Colonic mucosa (tissue), 4 donors: Measurements from ENCODE around the gene ZNF544. TPM values are rescaled to one million over a fixed set of nuclear protein-coding genes. Genes with fewer than 3 reads are reported as not detected.

Experiments
- DNase-seq: peaks from one replicate; pipeline ENCODE4 v3.0.0-alpha.2; 2020
- H3K27ac ChIP-seq: fragments of 200-600 bp; one replicate; pipeline ENCODE4 v1.8.0; 2021
- H3K27me3 ChIP-seq: fragments of 200-600 bp; one replicate; pipeline ENCODE4 v1.8.0; 2021
- H3K36me3 ChIP-seq: fragments of 200-600 bp; one replicate; pipeline ENCODE4 v1.8.0; 2021
- H3K4me1 ChIP-seq: fragments of 200-600 bp; one replicate; pipeline ENCODE4 v1.8.0; 2021; ENCODE audit warnings: mild to moderate bottlenecking
- H3K4me3 ChIP-seq: fragments of 200-600 bp; one replicate; pipeline ENCODE4 v1.8.0; 2021
- H3K9ac ChIP-seq, 2 donors: one replicate each; pipeline ENCODE4 v1.7.0; 2013; ENCODE audit warnings: control low read depth in 2 of 2, low read depth in 2 of 2, low read length in 2 of 2
- H3K9me3 ChIP-seq: fragments of 200-600 bp; one replicate; pipeline ENCODE4 v1.8.0; 2021
- intact Hi-C: fragments of 100-400 bp; cut with DNase I; formaldehyde crosslinking; loops from one replicate; pipeline ENCODE4 v1.14.1; 2022
- total RNA-seq, 2 donors: library from RNA; stranded (reverse); fragmentation: NEBNext Ultra II Directional in 1 of 2; extraction: Animal tissue kit (Norgen Biotek cat#: 25700) in 1 of 2; gene quantifications; one replicate each; pipeline ENCODE4 v1.2.1, GENCODE V29; 2021
- TF ChIP-seq, protein P1 (sequence below): fragments of 200-600 bp; IDR thresholded peaks from one replicate; pipeline ENCODE4 v1.8.0; 2022; ENCODE audit warnings: antibody characterized with exemption, mild to moderate bottlenecking
- donor health status: healthy.
- donor health status: DM: no; HTN: no; CAD: no.
- donor health status: DM: no; HTN: no; CAD: no.

The ZNF544 gene
- total RNA-seq, 2 donors from 2014 or later: 17.2 to 29.6 TPM

DNA sequence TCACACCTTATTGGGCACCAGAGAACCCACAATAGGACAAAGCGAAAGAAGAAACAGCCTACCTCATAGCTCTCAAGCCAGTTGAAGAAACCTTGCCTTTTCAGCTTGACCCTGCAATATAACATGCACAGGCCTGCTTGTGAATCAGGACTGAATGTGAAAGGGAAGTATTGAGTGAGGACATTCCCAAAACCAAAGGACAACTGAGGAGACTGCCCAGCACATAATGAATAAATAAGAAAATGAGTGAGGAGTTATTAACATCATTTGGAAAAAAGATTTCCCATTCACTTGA lies 15.7 kb upstream of the ZNF544 start:
- H3K27me3 ChIP-seq: no peaks in the 10 kb centered on the region
- no peak overlapping the region for H3K27ac ChIP-seq
- no peak overlapping the region for H3K4me3 ChIP-seq
- no peak for DNase-seq
- peaks cover 13% of the 10 kb centered on the region for H3K9me3 ChIP-seq
- TF ChIP-seq, protein P1, sequence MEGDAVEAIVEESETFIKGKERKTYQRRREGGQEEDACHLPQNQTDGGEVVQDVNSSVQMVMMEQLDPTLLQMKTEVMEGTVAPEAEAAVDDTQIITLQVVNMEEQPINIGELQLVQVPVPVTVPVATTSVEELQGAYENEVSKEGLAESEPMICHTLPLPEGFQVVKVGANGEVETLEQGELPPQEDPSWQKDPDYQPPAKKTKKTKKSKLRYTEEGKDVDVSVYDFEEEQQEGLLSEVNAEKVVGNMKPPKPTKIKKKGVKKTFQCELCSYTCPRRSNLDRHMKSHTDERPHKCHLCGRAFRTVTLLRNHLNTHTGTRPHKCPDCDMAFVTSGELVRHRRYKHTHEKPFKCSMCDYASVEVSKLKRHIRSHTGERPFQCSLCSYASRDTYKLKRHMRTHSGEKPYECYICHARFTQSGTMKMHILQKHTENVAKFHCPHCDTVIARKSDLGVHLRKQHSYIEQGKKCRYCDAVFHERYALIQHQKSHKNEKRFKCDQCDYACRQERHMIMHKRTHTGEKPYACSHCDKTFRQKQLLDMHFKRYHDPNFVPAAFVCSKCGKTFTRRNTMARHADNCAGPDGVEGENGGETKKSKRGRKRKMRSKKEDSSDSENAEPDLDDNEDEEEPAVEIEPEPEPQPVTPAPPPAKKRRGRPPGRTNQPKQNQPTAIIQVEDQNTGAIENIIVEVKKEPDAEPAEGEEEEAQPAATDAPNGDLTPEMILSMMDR: no peak
- no peak overlapping the region for H3K9ac ChIP-seq
- H3K36me3 ChIP-seq: peaks cover 31% of the 10 kb centered on the region
- H3K4me1 ChIP-seq: no peaks in the 10 kb centered on the region
- intact Hi-C loops: no loop called here

DNA sequence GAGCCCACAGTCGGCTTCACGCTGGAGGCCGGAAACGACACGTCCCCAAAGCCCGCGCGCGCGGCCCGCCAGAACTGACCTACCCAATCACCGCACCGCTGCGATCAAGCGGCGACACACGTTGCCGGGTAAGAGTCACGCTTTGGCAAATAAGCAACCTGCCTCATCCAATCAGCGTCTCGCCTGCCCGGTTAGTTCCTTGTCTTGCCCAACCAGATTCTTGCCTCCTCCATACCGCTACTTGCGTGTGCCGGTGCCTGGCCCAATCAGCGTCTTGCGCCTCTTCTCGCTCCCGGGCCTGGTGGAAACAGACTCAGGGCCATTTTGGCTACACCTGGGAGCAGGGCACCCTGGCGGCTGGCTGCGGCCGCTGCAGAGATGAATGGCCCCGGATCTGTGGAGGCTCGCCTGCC lies 11.6 kb upstream of the ZNF544 start:
- H3K9ac ChIP-seq: no peak overlapping the region
- H3K4me1 ChIP-seq: no peaks in the 10 kb centered on the region
- H3K36me3 ChIP-seq: peaks cover 4% of the 10 kb centered on the region
- intact Hi-C loops: no loop called here
- H3K9me3 ChIP-seq: peaks cover 13% of the 10 kb centered on the region
- H3K27me3 ChIP-seq: no peaks in the 10 kb centered on the region
- H3K27ac ChIP-seq: no peak overlapping the region
- H3K4me3 ChIP-seq: no peak overlapping the region
- TF ChIP-seq, protein P1: no peak
- DNase-seq: no peak

DNA sequence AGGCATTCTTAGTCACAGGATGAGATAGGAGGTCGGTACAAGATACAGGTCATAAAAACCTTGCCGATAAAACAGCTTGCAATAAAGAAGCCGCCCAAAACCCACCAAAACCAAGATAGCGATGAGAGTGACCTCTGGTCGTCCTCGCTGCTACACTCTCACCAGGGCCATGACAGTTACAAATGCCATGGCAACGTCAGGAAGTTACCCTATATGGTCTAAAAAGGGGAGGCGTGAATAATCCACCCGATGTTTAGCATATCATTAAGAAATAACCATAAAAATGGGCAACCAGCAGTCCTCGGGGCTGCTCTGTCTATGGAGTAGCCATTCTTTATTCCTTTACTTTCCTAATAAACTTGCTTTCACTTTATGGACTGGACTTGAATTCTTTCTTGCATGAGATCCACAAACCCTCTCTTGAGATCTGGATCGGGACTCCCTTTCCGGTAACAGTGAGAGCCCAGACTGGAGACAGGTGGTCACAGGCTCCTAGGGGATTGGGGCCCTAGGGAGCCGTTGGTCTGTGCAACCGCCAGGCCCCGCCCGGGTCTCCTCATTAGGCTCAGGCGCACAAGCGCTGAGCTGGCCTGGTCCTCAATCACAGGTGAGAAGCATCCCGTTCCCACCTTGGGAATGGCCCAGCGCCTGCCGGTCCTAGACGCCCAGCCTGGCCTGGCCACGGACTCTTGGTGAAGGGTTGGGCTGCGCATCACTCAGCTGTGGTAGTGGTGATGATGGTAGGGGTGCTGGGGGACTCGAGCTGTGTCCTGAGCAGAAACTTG lies 10.9 kb upstream of the ZNF544 start:
- Histone ChIP-seq H3K27ac (no peak overlapping the region), H3K4me1 (no peaks in the 10 kb centered on the region)

DNA sequence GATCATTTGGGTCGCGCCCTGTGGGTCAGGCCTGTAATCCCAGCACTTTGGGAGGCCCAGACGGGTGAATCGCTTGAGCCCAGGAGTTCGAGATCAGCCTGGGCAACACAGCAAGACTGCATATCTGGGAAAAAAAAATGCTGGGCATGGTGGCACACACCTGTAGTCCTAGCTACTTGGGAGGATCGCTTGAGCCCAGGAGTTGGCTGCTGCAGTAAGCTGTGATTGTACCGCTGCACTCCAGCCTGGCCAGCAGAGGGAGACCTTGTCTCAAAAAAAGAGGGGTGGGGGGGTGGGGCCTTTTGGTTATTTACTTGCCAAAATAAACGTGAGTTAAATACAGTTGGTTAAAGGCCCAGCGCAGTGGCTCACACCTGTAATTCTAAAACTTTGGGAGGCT lies 9.8 kb upstream of the ZNF544 start:
- H3K27ac ChIP-seq: no peak overlapping the region
- no peak overlapping the region for H3K4me3 ChIP-seq
- H3K9me3 ChIP-seq: peaks cover 13% of the 10 kb centered on the region
- H3K4me1 ChIP-seq: no peaks in the 10 kb centered on the region
- TF ChIP-seq, protein P1: no peak
- intact Hi-C loops: no loop called here
- H3K27me3 ChIP-seq: no peaks in the 10 kb centered on the region
- no peaks in the 10 kb centered on the region for H3K36me3 ChIP-seq
- no peak for DNase-seq
- no peak overlapping the region for H3K9ac ChIP-seq

More for the DNA sequence above, 10.9 kb upstream of the ZNF544 start:
- TF ChIP-seq, protein P1: no peak
- intact Hi-C loops: no loop called here
- Histone ChIP-seq H3K36me3 (no peaks in the 10 kb centered on the region), H3K27me3 (no peaks in the 10 kb centered on the region), H3K9me3 (peaks cover 13% of the 10 kb centered on the region), H3K9ac (no peak overlapping the region), H3K4me3 (no peak overlapping the region)
- no peak for DNase-seq

DNA sequence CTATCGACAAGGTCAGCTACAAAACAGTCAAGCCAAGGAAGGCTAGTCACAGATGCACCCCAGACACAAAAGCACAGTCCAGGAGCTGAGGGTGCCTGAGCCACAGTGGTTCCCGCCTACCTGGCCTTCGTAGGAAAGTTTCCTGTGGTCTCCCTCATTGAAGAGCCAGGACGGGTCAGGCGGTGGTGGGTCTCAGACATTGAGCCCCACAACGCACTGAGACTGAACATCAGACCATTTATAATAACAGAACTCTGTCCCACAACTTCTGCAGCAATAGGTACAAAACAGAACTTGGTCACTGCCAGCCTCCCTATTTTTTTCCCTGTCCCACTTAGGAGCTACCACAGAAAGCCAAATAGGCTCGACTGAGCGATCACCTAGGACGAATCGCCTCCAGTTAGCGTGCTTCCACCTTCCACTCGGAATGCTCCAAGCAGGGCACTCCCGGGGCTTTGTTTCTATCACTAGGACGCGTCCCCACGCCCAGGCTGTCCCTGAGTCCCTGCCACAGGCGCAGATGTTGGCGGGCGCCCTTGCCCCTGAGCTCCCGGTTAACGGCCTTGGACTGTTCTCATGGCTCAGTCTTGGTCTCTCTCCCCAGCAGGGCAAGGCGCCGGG lies 640 bp upstream of the ZNF544 start:
- no peak for DNase-seq
- intact Hi-C loops: no loop called here
- no peaks in the 10 kb centered on the region for H3K9me3 ChIP-seq

More for the DNA sequence above, 640 bp upstream of the ZNF544 start:
- no peaks in the 10 kb centered on the region for H3K4me1 ChIP-seq
- H3K9ac ChIP-seq: peak overlapping the region; percentile 53 to 81
- H3K36me3 ChIP-seq: no peaks in the 10 kb centered on the region
- TF ChIP-seq, protein P1: no peak
- peak overlapping the region; percentile 58 for H3K27ac ChIP-seq
- no peaks in the 10 kb centered on the region for H3K27me3 ChIP-seq
- peak overlapping the region; percentile 74 for H3K4me3 ChIP-seq
